HEK293 (cell line): ENCODE measurements around the gene PDGFC.

Experiments used
- ZNF350 ChIP-seq: fragments of 450-650 bp; formaldehyde crosslinking; IDR thresholded peaks from 2 replicates; pipeline ENCODE4 v1.5.0; 2017; ENCODE audit warnings: missing biosample characterization, mild to moderate bottlenecking, missing genetic modification characterization
- ZNF433 ChIP-seq: fragments of 450-650 bp; formaldehyde crosslinking; IDR thresholded peaks from 2 replicates; pipeline ENCODE4 v1.5.1; 2016; ENCODE audit warnings: missing biosample characterization, missing genetic modification characterization, low read depth
- ZNF792 ChIP-seq: fragments of 450-650 bp; formaldehyde crosslinking; IDR thresholded peaks from 2 replicates; pipeline ENCODE4 v1.5.1; 2016; ENCODE audit warnings: missing biosample characterization, missing genetic modification characterization
- TF ChIP-seq, protein P1 (sequence below): fragments of 450-650 bp; formaldehyde crosslinking; IDR thresholded peaks from 2 replicates; pipeline ENCODE4 v1.5.1; 2016; ENCODE audit warnings: missing biosample characterization, missing genetic modification characterization
- TF ChIP-seq, protein P2 (sequence below): fragments of 450-650 bp; formaldehyde crosslinking; IDR thresholded peaks from 2 replicates; pipeline ENCODE4 v1.5.1; 2016; ENCODE audit warnings: missing biosample characterization, missing genetic modification characterization

DNA sequence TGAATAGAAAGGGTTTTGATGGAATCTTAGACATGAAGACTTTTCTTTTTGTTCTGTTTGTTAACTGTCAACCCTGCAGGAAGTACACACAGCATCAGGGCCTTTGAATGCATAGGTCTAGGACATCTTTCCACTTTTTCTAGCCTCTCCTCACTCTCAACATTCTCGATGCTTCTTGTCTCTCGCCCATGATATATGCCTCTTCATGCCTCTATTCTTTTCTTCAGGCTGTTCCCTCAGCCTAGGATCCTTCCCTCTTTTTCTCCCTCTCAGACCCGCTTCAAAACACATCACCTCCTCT, 9.6 kb downstream of the PDGFC start:
- TF ChIP-seq ZNF350 (tag by site-specific recombination) = no peak
- TF ChIP-seq, protein P1, sequence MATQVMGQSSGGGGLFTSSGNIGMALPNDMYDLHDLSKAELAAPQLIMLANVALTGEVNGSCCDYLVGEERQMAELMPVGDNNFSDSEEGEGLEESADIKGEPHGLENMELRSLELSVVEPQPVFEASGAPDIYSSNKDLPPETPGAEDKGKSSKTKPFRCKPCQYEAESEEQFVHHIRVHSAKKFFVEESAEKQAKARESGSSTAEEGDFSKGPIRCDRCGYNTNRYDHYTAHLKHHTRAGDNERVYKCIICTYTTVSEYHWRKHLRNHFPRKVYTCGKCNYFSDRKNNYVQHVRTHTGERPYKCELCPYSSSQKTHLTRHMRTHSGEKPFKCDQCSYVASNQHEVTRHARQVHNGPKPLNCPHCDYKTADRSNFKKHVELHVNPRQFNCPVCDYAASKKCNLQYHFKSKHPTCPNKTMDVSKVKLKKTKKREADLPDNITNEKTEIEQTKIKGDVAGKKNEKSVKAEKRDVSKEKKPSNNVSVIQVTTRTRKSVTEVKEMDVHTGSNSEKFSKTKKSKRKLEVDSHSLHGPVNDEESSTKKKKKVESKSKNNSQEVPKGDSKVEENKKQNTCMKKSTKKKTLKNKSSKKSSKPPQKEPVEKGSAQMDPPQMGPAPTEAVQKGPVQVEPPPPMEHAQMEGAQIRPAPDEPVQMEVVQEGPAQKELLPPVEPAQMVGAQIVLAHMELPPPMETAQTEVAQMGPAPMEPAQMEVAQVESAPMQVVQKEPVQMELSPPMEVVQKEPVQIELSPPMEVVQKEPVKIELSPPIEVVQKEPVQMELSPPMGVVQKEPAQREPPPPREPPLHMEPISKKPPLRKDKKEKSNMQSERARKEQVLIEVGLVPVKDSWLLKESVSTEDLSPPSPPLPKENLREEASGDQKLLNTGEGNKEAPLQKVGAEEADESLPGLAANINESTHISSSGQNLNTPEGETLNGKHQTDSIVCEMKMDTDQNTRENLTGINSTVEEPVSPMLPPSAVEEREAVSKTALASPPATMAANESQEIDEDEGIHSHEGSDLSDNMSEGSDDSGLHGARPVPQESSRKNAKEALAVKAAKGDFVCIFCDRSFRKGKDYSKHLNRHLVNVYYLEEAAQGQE (tag by site-specific recombination) = no peak
- no peak for TF ChIP-seq ZNF792 (tag by site-specific recombination)
- TF ChIP-seq, protein P2, sequence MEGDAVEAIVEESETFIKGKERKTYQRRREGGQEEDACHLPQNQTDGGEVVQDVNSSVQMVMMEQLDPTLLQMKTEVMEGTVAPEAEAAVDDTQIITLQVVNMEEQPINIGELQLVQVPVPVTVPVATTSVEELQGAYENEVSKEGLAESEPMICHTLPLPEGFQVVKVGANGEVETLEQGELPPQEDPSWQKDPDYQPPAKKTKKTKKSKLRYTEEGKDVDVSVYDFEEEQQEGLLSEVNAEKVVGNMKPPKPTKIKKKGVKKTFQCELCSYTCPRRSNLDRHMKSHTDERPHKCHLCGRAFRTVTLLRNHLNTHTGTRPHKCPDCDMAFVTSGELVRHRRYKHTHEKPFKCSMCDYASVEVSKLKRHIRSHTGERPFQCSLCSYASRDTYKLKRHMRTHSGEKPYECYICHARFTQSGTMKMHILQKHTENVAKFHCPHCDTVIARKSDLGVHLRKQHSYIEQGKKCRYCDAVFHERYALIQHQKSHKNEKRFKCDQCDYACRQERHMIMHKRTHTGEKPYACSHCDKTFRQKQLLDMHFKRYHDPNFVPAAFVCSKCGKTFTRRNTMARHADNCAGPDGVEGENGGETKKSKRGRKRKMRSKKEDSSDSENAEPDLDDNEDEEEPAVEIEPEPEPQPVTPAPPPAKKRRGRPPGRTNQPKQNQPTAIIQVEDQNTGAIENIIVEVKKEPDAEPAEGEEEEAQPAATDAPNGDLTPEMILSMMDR (tag by site-specific recombination) = no peak
- TF ChIP-seq ZNF433 = no peak
